Measurements from ENCODE around the gene KRTAP20-4.

Gene KRTAP20-4

GRCh38 chr21:30620522-30620921, at the start of gene KRTAP20-4:
KRTAP20-4 (plus strand) TSS chr21:30620627.
- DNase-seq (ENCODE audit: low read depth in 2 of 2), result no peak

- no peak for DNase-seq (ENCODE audit: low read depth in 2 of 2)
These were observed 42.7 kb upstream of the KRTAP20-4 start for GRCh38 chr21:30577766-30578165.

GRCh38 chr21:30579346-30579745, 41.1 kb upstream of the KRTAP20-4 start:
- DNase-seq (ENCODE audit: low read depth in 2 of 2), result no peak

GRCh38 chr21:30580132-30580531, 40.3 kb upstream of the KRTAP20-4 start:
- no peak for DNase-seq (ENCODE audit: low read depth in 2 of 2)

- DNase-seq (ENCODE audit: low read depth in 2 of 2), result no peak
These were observed 37.6 kb upstream of the KRTAP20-4 start for GRCh38 chr21:30582870-30583269.

- no peak for DNase-seq (ENCODE audit: low read depth in 2 of 2)
These were observed 30.1 kb upstream of the KRTAP20-4 start, which contains the start of gene KRTAP22-2 for GRCh38 chr21:30590297-30590696. KRTAP22-2 (minus strand) TSS chr21:30590397.

GRCh38 chr21:30592140-30592539, 28.3 kb upstream of the KRTAP20-4 start, which contains the start of gene KRTAP6-3:
KRTAP6-3 (plus strand) TSS chr21:30592440; CDS start chr21:30592446, 6 bp downstream.
- no peak for DNase-seq (ENCODE audit: low read depth in 2 of 2)

GRCh38 chr21:30598802-30599201, 21.6 kb upstream of the KRTAP20-4 start, which contains the start of gene KRTAP6-2:
KRTAP6-2 (minus strand) TSS chr21:30598902; CDS start chr21:30598874, 28 bp downstream.
- DNase-seq (ENCODE audit: low read depth in 2 of 2), result no peak

GRCh38 chr21:30600787-30601186, 19.6 kb upstream of the KRTAP20-4 start, which contains the start of gene KRTAP22-1:
KRTAP22-1 (plus strand) TSS chr21:30601087.
- no peak for DNase-seq (ENCODE audit: low read depth in 2 of 2)

GRCh38 chr21:30605968-30606367, 14.5 kb upstream of the KRTAP20-4 start:
- no peak for DNase-seq (ENCODE audit: low read depth in 2 of 2)

GRCh38 chr21:30612132-30612531, 8.3 kb upstream of the KRTAP20-4 start:
- DNase-seq (ENCODE audit: low read depth in 2 of 2), result no peak

- DNase-seq (ENCODE audit: low read depth in 2 of 2), result no peak
These were observed 6.6 kb upstream of the KRTAP20-4 start, which contains the start of gene KRTAP6-1 for GRCh38 chr21:30613836-30614235. KRTAP6-1 (minus strand) TSS chr21:30613930; CDS start chr21:30613904, 26 bp downstream.

- DNase-seq (ENCODE audit: low read depth in 2 of 2), result no peak
These were observed 5.2 kb upstream of the KRTAP20-4 start for GRCh38 chr21:30615199-30615598.

- no peak for DNase-seq (ENCODE audit: low read depth in 2 of 2)
These were observed 4.3 kb upstream of the KRTAP20-4 start, which contains the start of gene KRTAP20-1 for GRCh38 chr21:30616125-30616524. KRTAP20-1 (plus strand) TSS chr21:30616425; CDS start chr21:30616455, 30 bp downstream.

- DNase-seq (ENCODE audit: low read depth in 2 of 2), result no peak
These were observed 347 bp upstream of the KRTAP20-4 start for GRCh38 chr21:30620080-30620479.

- DNase-seq (ENCODE audit: low read depth in 2 of 2), result no peak
These were observed 2.9 kb downstream of the KRTAP20-4 start for GRCh38 chr21:30623362-30623761.

GRCh38 chr21:30625449-30626165, 5.2 kb downstream of the KRTAP20-4 start:
- DNase-seq (ENCODE audit: low read depth in 2 of 2), result no peak

- DNase-seq (ENCODE audit: low read depth in 2 of 2), result no peak
These were observed 7.7 kb downstream of the KRTAP20-4 start for GRCh38 chr21:30628109-30628508.

- DNase-seq (ENCODE audit: low read depth in 2 of 2), result no peak
These were observed 8.8 kb downstream of the KRTAP20-4 start for GRCh38 chr21:30629200-30629599.

- DNase-seq (ENCODE audit: low read depth in 2 of 2), result no peak
These were observed 14.5 kb downstream of the KRTAP20-4 start, which contains the start of gene KRTAP20-2 for GRCh38 chr21:30634906-30635305. KRTAP20-2 (plus strand) TSS chr21:30635206; CDS start chr21:30635264, 58 bp downstream.

- no peak for DNase-seq (ENCODE audit: low read depth in 2 of 2)
These were observed 18.3 kb downstream of the KRTAP20-4 start for GRCh38 chr21:30638686-30639085.

- DNase-seq (ENCODE audit: low read depth in 2 of 2), result no peak
These were observed 22.1 kb downstream of the KRTAP20-4 start, which contains the start of gene KRTAP20-3 for GRCh38 chr21:30642564-30642963. KRTAP20-3 (plus strand) TSS chr21:30642864.

GRCh38 chr21:30646904-30647414, 26.5 kb downstream of the KRTAP20-4 start:
- DNase-seq (ENCODE audit: low read depth in 2 of 2), result no peak
